ENCODE data around the gene MT3.

- no peak for TF ChIP-seq CTCF (IDR thresholded peaks at IDR 0.05; ENCODE audit: low read depth, low read length, poor library complexity, severe bottlenecking)
- no peak for TF ChIP-seq EZH2phosphoT487 (IDR thresholded peaks at IDR 0.05; ENCODE audit: borderline replicate concordance, low read length)
These were observed 20.2 kb downstream of the MT3 start for GRCh38 chr16:56609463-56609921.

Data from DOHH2 (cell line).